H1 (cell line): ENCODE results near the gene BCL2L14. TPM values are rescaled to one million over a fixed set of nuclear protein-coding genes. Genes with fewer than 3 reads are reported as not detected.

ENCODE experiments used
- CTCF ChIA-PET: fragments of 300-600 bp; sonication (Branson Sonifier 250); formaldehyde crosslinking; loops from one replicate; lab custom pipeline; 2021; ENCODE audit not compliant: partially characterized antibody; lab: Charles Lee
- POLR2A ChIA-PET: fragments of 300-600 bp; sonication (Branson Sonifier 250); formaldehyde crosslinking; loops from one replicate; lab custom pipeline; 2021; ENCODE audit warnings: inconsistent platforms; ENCODE audit not compliant: partially characterized antibody; lab: Charles Lee
- DNase-seq, 2 experiments: peaks; one replicate each; pipeline versions ENCODE4 v3.0.0 to v3.0.0-alpha.2; 2010 to 2022; ENCODE audit warnings: low spot score in 2 of 2, low read depth in 1 of 2, mixed read lengths in 1 of 2
- FAIRE-seq: peaks from 2 replicates; lab custom pipeline; 2011; peaks lifted over from hg19 to GRCh38; lab: Jason Lieb, UNC
- H2AFZ ChIP-seq: 2 replicates; pipeline ENCODE4 v1.8.1; 2012; ENCODE audit warnings: low read length, inconsistent platforms
- H2AK5ac ChIP-seq: 2 replicates; pipeline ENCODE4 v1.6.1; 2013; ENCODE audit warnings: low read depth, low read length
- H2BK120ac ChIP-seq: replicated peaks from 2 replicates; pipeline ENCODE3; 2013; ENCODE audit warnings: low read depth, low read length, inconsistent platforms
- H2BK12ac ChIP-seq: 2 replicates; pipeline ENCODE4 v1.6.1; 2013; ENCODE audit warnings: low read depth, low read length
- H2BK15ac ChIP-seq: 2 replicates; pipeline ENCODE4 v1.6.1; 2013; ENCODE audit warnings: low read length
- H2BK20ac ChIP-seq: 2 replicates; pipeline ENCODE4 v1.6.1; 2013; ENCODE audit warnings: low read length
- H2BK5ac ChIP-seq: 2 replicates; pipeline ENCODE4 v1.6.1; 2013; ENCODE audit warnings: low read depth, low read length
- H3K14ac ChIP-seq: 2 replicates; pipeline ENCODE4 v1.6.1; 2013; ENCODE audit warnings: inconsistent platforms; ENCODE audit not compliant: insufficient read length
- H3K18ac ChIP-seq: 2 replicates; pipeline ENCODE4 v1.6.1; 2013; ENCODE audit warnings: low read length; ENCODE audit errors: extremely low read depth
- H3K23ac ChIP-seq: 2 replicates; pipeline ENCODE4 v1.6.1; 2013; ENCODE audit warnings: inconsistent platforms; ENCODE audit not compliant: insufficient read length
- H3K23me2 ChIP-seq: 2 replicates; pipeline ENCODE4 v1.6.1; 2013; ENCODE audit warnings: low read depth, low read length
- H3K27ac ChIP-seq: 2 replicates; pipeline ENCODE4 v1.6.1; 2011; ENCODE audit warnings: low read depth, low read length, inconsistent platforms
- H3K27me3 ChIP-seq, 4 experiments: replicated peaks in 1 of 4; 1 replicate in 1 of 4; 2 replicates in 3 of 4; pipeline versions ENCODE4 v1.6.1 to v1.8.1; 2011 to 2013; ENCODE audit warnings: low read length in 3 of 4, mild to moderate bottlenecking in 3 of 4, inconsistent platforms in 2 of 4, mixed read lengths in 2 of 4, moderate library complexity in 1 of 4; ENCODE audit not compliant: control insufficient read depth in 3 of 4, insufficient read depth in 3 of 4; ENCODE audit errors: extremely low read depth in 1 of 4
- H3K36me3 ChIP-seq, 4 experiments: 2 replicates each; pipeline versions ENCODE4 v1.6.1 to v1.8.1; 2011 to 2013; ENCODE audit warnings: mild to moderate bottlenecking in 4 of 4, low read length in 3 of 4, moderate library complexity in 2 of 4, control low read depth in 1 of 4, inconsistent platforms in 1 of 4; ENCODE audit not compliant: insufficient read depth in 4 of 4, control insufficient read depth in 2 of 4
- H3K4ac ChIP-seq: replicated peaks from 2 replicates; pipeline ENCODE3; 2013; ENCODE audit warnings: low read length, low read depth, mixed read lengths, inconsistent platforms; ENCODE audit not compliant: insufficient read length
- H3K4me1 ChIP-seq, 4 experiments: replicated peaks in 1 of 4; 1 replicate in 1 of 4; 2 replicates in 3 of 4; pipeline versions ENCODE4 v1.6.1 to v1.8.1; 2011 to 2013; ENCODE audit warnings: low read length in 3 of 4, inconsistent platforms in 2 of 4, mixed read lengths in 1 of 4; ENCODE audit not compliant: insufficient read depth in 4 of 4, control insufficient read depth in 3 of 4
- H3K4me2 ChIP-seq, 2 experiments: 2 replicates each; pipeline versions ENCODE4 v1.6.1 to v1.8.1; 2011 to 2013; ENCODE audit warnings: low read depth in 2 of 2, low read length in 2 of 2, control low read depth in 1 of 2, inconsistent platforms in 1 of 2, mild to moderate bottlenecking in 1 of 2; ENCODE audit not compliant: insufficient read depth in 1 of 2
- H3K4me3 ChIP-seq, 4 experiments: fragments of 200-600, 300-600 bp in 1 of 4; sonication (generic), shearing (Covaris generic), sonication (Bioruptor Twin) in 1 of 4; 2 replicates each; pipeline versions ENCODE4 v1.5.1 to v1.8.1; 2011 to 2016; ENCODE audit warnings: low read length in 4 of 4, low read depth in 3 of 4, control low read depth in 2 of 4, inconsistent platforms in 2 of 4, mild to moderate bottlenecking in 2 of 4, mixed read lengths in 1 of 4, moderate library complexity in 1 of 4; ENCODE audit not compliant: insufficient read depth in 2 of 4; ENCODE audit errors: extremely low read depth in 1 of 4
- H3K56ac ChIP-seq: replicated peaks from 2 replicates; pipeline ENCODE3; 2013; ENCODE audit warnings: low read depth, mild to moderate bottlenecking, mixed read lengths, low read length, inconsistent platforms; ENCODE audit not compliant: insufficient read length
- H3K79me1 ChIP-seq: 2 replicates; pipeline ENCODE4 v1.6.1; 2013; ENCODE audit warnings: low read depth, low read length, control low read depth
- H3K79me2 ChIP-seq, 2 experiments: 2 replicates each; pipeline versions ENCODE4 v1.6.1 to v1.8.1; 2012 to 2013; ENCODE audit warnings: low read length in 2 of 2, mild to moderate bottlenecking in 2 of 2, inconsistent platforms in 1 of 2; ENCODE audit not compliant: insufficient read depth in 2 of 2, control insufficient read depth in 1 of 2
- H3K9ac ChIP-seq, 4 experiments: replicated peaks in 1 of 4; 1 replicate in 1 of 4; 2 replicates in 3 of 4; pipeline versions ENCODE4 v1.6.1 to v1.8.1; 2011 to 2013; ENCODE audit warnings: low read depth in 3 of 4, low read length in 3 of 4, control low read depth in 2 of 4, mild to moderate bottlenecking in 2 of 4, moderate library complexity in 2 of 4, inconsistent platforms in 1 of 4; ENCODE audit errors: extremely low read depth in 1 of 4
- H3K9me3 ChIP-seq, 2 experiments: 2 replicates each; pipeline versions ENCODE4 v1.6.1 to v1.8.1; 2012 to 2013; ENCODE audit warnings: mild to moderate bottlenecking in 2 of 2, moderate library complexity in 2 of 2, control low read depth in 1 of 2, inconsistent platforms in 1 of 2, low read depth in 1 of 2, low read length in 1 of 2, mixed read lengths in 1 of 2; ENCODE audit not compliant: insufficient read depth in 2 of 2
- H4K20me1 ChIP-seq, 2 experiments: replicated peaks in 1 of 2; 2 replicates each; pipeline versions ENCODE3 to v1.8.1; 2011 to 2013; ENCODE audit warnings: inconsistent platforms in 2 of 2, low read length in 2 of 2, mild to moderate bottlenecking in 1 of 2; ENCODE audit not compliant: insufficient read depth in 2 of 2, control insufficient read depth in 1 of 2
- H4K5ac ChIP-seq: 2 replicates; pipeline ENCODE4 v1.6.1; 2013; ENCODE audit warnings: low read length, low read depth, mixed read lengths, inconsistent platforms; ENCODE audit not compliant: insufficient read length
- H4K8ac ChIP-seq: 2 replicates; pipeline ENCODE4 v1.8.0; 2013; ENCODE audit warnings: mild to moderate bottlenecking, moderate library complexity, low read length, inconsistent platforms; ENCODE audit not compliant: insufficient read depth; ENCODE audit errors: extremely low read depth
- H4K91ac ChIP-seq: replicated peaks from 2 replicates; pipeline ENCODE3; 2013; ENCODE audit warnings: low read length, mixed read lengths, inconsistent platforms; ENCODE audit not compliant: insufficient read length
- HDAC2 ChIP-seq, 2 experiments: fragments of 300-600 bp in 1 of 2; sonication (generic) in 1 of 2; IDR thresholded peaks; 2 replicates each; pipeline ENCODE4 v1.6.1; 2011 to 2012; ENCODE audit warnings: low read depth in 2 of 2, low read length in 2 of 2, mild to moderate bottlenecking in 2 of 2, moderate library complexity in 2 of 2, borderline replicate concordance in 1 of 2, inconsistent platforms in 1 of 2
- JUN ChIP-seq: IDR thresholded peaks from 2 replicates; pipeline ENCODE4 v1.6.1; 2011; ENCODE audit warnings: low read depth, mild to moderate bottlenecking, improper control_type of control experiment, low read length
- WGBS, 2 experiments: shearing (Covaris generic) in 1 of 2; methylation state at CpG; one replicate each; pipeline versions ENCODE4 v1.1.6 to v1.1.7; 2013 to 2015; ENCODE audit warnings: low lambda C conversion rate in 2 of 2, mixed read lengths in 2 of 2, inconsistent platforms in 1 of 2, low coverage in 1 of 2, missing lambda C conversion rate in 1 of 2; ENCODE audit not compliant: insufficient replicate concordance in 2 of 2, insufficient coverage in 1 of 2, insufficient read length in 1 of 2; ENCODE audit errors: extremely low coverage in 1 of 2, missing lambda C conversion rate in 1 of 2; 5-methylcytosine and 5-hydroxymethylcytosine counted together
- polyA plus RNA-seq, 7 experiments: library from polyadenylated mRNA; depleted of rRNA in 3 of 7; stranded (reverse) in 5 of 7; unstranded in 2 of 7; fragments of >200 nt in 5 of 7; fragments of 200-250 nt in 2 of 7; gene quantifications; 1 replicate in 5 of 7; 2 replicates in 1 of 7; 4 replicates in 1 of 7; pipeline versions ENCODE4 v1.2.1 to v1.2.3, GENCODE V29; 2011 to 2013; ENCODE audit warnings: missing spikeins in 2 of 7, mixed read lengths in 2 of 7
- total RNA-seq: library from RNA; stranded (reverse); fragmentation: NEBNext Ultra II Directional; extraction: Animal tissue kit (Norgen Biotek cat#: 25700); gene quantifications from 2 replicates; pipeline ENCODE4 v1.2.1, GENCODE V29; 2021

BCL2L14 gene
- total and polyA plus RNA-seq, 2 of the 8 experiments (the other 6 are each of a cell fraction or from before 2014, with no cell fraction given), result 0.80 to 2.4 TPM

GRCh38 chr12:12069821-12070548, 754 bp upstream of the BCL2L14 start:
- Histone ChIP-seq H3K27me3 (no peaks in the 10 kb centered on the region), H2BK15ac (no peak overlapping the region), H3K4me2 (no peak overlapping the region), H2AK5ac (no peak overlapping the region), H4K20me1 (no peaks in the 10 kb centered on the region), H4K8ac (no peak overlapping the region), H3K9me3 (no peaks in the 10 kb centered on the region), H2BK12ac (peak overlapping the region; percentile 6; the same call in 1 of the 2 replicates), H3K56ac (no peak overlapping the region), H4K91ac (no peak overlapping the region), H3K36me3 (no peaks in the 10 kb centered on the region), H2AFZ (no peak overlapping the region), H3K23ac (no peak overlapping the region), H4K5ac (no peak overlapping the region), H3K4ac (peak overlapping the region; percentile 54), H3K4me3 (no peak overlapping the region), H2BK5ac (no peak overlapping the region), H3K4me1 (peaks cover 0 to 10% (median 4%) of the 10 kb centered on the region in 4 experiments; a peak in 6 of 7 replicates), H3K14ac (no peak overlapping the region), H3K79me2 (no peaks in the 10 kb centered on the region), H3K18ac (no peak overlapping the region), H3K9ac (no peak overlapping the region), H2BK20ac (no peak overlapping the region), H3K27ac (no peak overlapping the region), H2BK120ac (no peak overlapping the region), H3K79me1 (no peaks in the 10 kb centered on the region), H3K23me2 (no peaks in the 10 kb centered on the region)
- FAIRE-seq (no peak), DNase-seq (no peak)
- CTCF ChIA-PET, result no interaction called here
- TF ChIP-seq HDAC2 (IDR thresholded peaks at IDR 0.05; ENCODE audit: borderline replicate concordance in 1 of 2, low read depth in 2 of 2, low read length in 2 of 2) (no peak), JUN (no peak)
- 92 to 100% methylated on average over 1 to 14 of the region's 14 CpGs for WGBS, 2 experiments
- POLR2A ChIA-PET, result no interaction called here
